Measurements from ENCODE around the gene TMEM52. TPM values are rescaled to one million over a fixed set of nuclear protein-coding genes. Genes with fewer than 3 reads are reported as not detected.

The TMEM52 gene
- total and polyA plus RNA-seq, 2 of the 8 experiments (the other 6 are each of a cell fraction or from before 2014, with no cell fraction given) = 14.6 to 30.2 TPM

DNA sequence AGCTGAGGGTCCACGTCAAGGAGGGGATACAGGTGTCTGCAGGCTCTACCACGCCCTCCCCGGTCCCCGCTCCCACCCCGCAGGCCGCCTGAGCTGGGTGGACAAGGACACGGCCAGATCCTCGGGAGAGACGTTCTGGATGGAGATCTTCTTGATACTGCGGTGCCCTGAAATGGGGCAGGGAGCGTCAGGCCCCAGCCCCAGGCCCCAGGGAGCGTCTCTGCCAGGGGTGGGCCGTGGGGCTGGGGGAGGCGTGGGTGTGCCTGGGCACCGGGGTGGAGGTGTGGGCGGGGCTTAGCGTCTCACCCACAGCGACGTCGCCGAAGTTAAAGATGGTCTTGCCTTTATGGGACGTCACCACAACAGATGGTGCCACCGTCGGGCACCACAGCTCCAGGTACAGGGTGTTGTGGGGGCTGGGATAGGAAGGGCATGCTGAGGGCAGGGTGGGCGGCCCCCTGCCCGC, 7.3 kb upstream of the TMEM52 start:
- Histone ChIP-seq H4K91ac (replicated peaks; ENCODE audit: insufficient read length, low read length) (no peak overlapping the region), H2BK20ac (ENCODE audit: low read length) (no peak overlapping the region), H3K4me1 (replicated peaks in 1 of 4; ENCODE audit: control insufficient read depth in 3 of 4, insufficient read depth in 4 of 4, low read length in 3 of 4) (no peaks in the 10 kb centered on the region; a peak in 2 of 7 replicates), H2BK5ac (ENCODE audit: low read depth, low read length) (no peak overlapping the region), H2BK120ac (replicated peaks; ENCODE audit: low read depth, low read length) (no peak overlapping the region), H3K23me2 (ENCODE audit: low read depth, low read length) (no peaks in the 10 kb centered on the region; the same call in 1 of the 2 replicates), H4K8ac (ENCODE audit: extremely low read depth, insufficient read depth, low read length) (no peak overlapping the region), H3K9ac (replicated peaks in 1 of 4; ENCODE audit: extremely low read depth in 1 of 4, low read depth in 3 of 4, low read length in 3 of 4) (no peak overlapping the region), H3K4ac (replicated peaks; ENCODE audit: insufficient read length, low read depth, low read length) (no peak overlapping the region), H4K20me1 (replicated peaks in 1 of 2; ENCODE audit: control insufficient read depth in 1 of 2, insufficient read depth in 2 of 2, low read length in 2 of 2) (no peaks in the 10 kb centered on the region), H2BK15ac (ENCODE audit: low read length) (no peak overlapping the region), H3K56ac (replicated peaks; ENCODE audit: insufficient read length, low read depth, low read length) (no peak overlapping the region), H2AFZ (ENCODE audit: low read length) (no peak overlapping the region), H3K79me1 (ENCODE audit: low read depth, low read length) (no peaks in the 10 kb centered on the region), H2AK5ac (ENCODE audit: low read depth, low read length) (no peak overlapping the region), H2BK12ac (ENCODE audit: low read depth, low read length) (no peak overlapping the region), H3K4me2 (ENCODE audit: insufficient read depth in 1 of 2, low read depth in 2 of 2, low read length in 2 of 2) (no peak overlapping the region), H3K27ac (ENCODE audit: low read depth, low read length) (no peak overlapping the region), H3K9me3 (ENCODE audit: insufficient read depth in 2 of 2, low read depth in 1 of 2, low read length in 1 of 2) (peaks cover 0 to 15% of the 10 kb centered on the region in 2 experiments; a peak in 1 of 4 replicates), H3K4me3 (ENCODE audit: extremely low read depth in 1 of 4, insufficient read depth in 2 of 4, low read depth in 3 of 4, low read length in 4 of 4) (no peak overlapping the region), H3K18ac (ENCODE audit: extremely low read depth, low read length) (no peak overlapping the region), H3K14ac (ENCODE audit: insufficient read length) (no peak overlapping the region), H4K5ac (ENCODE audit: insufficient read length, low read depth, low read length) (no peak overlapping the region), H3K27me3 (replicated peaks in 1 of 4; ENCODE audit: control insufficient read depth in 3 of 4, extremely low read depth in 1 of 4, insufficient read depth in 3 of 4, low read length in 3 of 4) (no peaks in the 10 kb centered on the region; a peak in 1 of 7 replicates), H3K23ac (ENCODE audit: insufficient read length) (no peak overlapping the region), H3K36me3 (ENCODE audit: control insufficient read depth in 2 of 4, insufficient read depth in 4 of 4, low read length in 3 of 4) (no peaks in the 10 kb centered on the region), H3K79me2 (ENCODE audit: control insufficient read depth in 1 of 2, insufficient read depth in 2 of 2, low read length in 2 of 2) (no peaks in the 10 kb centered on the region)
- ChIA-PET CTCF (ENCODE audit: partially characterized antibody) (interaction anchor here (1.2 to 3.4 kb wide), 3 partner anchors 17 to 120 kb away, joined by 3 to 21 read pairs (median 5); no protein-coding TSS in a partner anchor), POLR2A (ENCODE audit: partially characterized antibody) (interaction anchor here (0.9 kb wide), 1 partner anchor 15 kb away, joined by 3 read pairs; no protein-coding TSS in a partner anchor)
- FAIRE-seq (no peak), DNase-seq (ENCODE audit: low read depth in 1 of 2, low spot score in 2 of 2) (no peak)
- WGBS, 2 experiments (ENCODE audit: extremely low coverage in 1 of 2, insufficient coverage in 1 of 2, insufficient read length in 1 of 2, insufficient replicate concordance in 2 of 2, low coverage in 1 of 2, low lambda C conversion rate in 2 of 2, missing lambda C conversion rate in 1 of 2) = 90% methylated on average over 11 of the region's 26 CpGs; no CpG with 5 or more reads in 1 of the 2 experiments
- TF ChIP-seq, protein P1, sequence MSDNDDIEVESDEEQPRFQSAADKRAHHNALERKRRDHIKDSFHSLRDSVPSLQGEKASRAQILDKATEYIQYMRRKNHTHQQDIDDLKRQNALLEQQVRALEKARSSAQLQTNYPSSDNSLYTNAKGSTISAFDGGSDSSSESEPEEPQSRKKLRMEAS (IDR thresholded peaks at IDR 0.05) = no peak
- TF ChIP-seq KDM5A (IDR thresholded peaks at IDR 0.05; ENCODE audit: low read length) = no peak
- TF ChIP-seq BACH1 (IDR thresholded peaks at IDR 0.05; ENCODE audit: low read length) = no peak
- TF ChIP-seq, protein P2, sequence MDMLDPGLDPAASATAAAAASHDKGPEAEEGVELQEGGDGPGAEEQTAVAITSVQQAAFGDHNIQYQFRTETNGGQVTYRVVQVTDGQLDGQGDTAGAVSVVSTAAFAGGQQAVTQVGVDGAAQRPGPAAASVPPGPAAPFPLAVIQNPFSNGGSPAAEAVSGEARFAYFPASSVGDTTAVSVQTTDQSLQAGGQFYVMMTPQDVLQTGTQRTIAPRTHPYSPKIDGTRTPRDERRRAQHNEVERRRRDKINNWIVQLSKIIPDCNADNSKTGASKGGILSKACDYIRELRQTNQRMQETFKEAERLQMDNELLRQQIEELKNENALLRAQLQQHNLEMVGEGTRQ (IDR thresholded peaks at IDR 0.05; ENCODE audit: low read length) = no peak
- TF ChIP-seq PHF8 (conservative IDR thresholded peaks at IDR 0.05; ENCODE audit: low read depth, low read length) = no peak
- no peak for TF ChIP-seq MAFK (IDR thresholded peaks at IDR 0.05; ENCODE audit: low read depth, low read length)
- TF ChIP-seq RBBP5 (IDR thresholded peaks at IDR 0.05; ENCODE audit: borderline replicate concordance, low read depth, low read length) = no peak
- no peak for TF ChIP-seq SP4 (IDR thresholded peaks at IDR 0.05; ENCODE audit: low read length)
- no peak for TF ChIP-seq CTBP2 (IDR thresholded peaks at IDR 0.05; ENCODE audit: borderline replicate concordance, insufficient read depth, insufficient read length, low read length)

All from H1 (cell line).